K562 (cell line): ENCODE results near the gene CUL5. TPM values are rescaled to one million over a fixed set of nuclear protein-coding genes. Genes with fewer than 3 reads are reported as not detected.

ENCODE experiments used
- BCL6 ChIP-seq: fragments of 250-450 bp; sonication (Bioruptor Pico); IDR thresholded peaks from 2 replicates; pipeline ENCODE4 v1.4.0; 2020
- CEBPB ChIP-seq: fragments of 450-650 bp; IDR thresholded peaks from 2 replicates; pipeline ENCODE4 v1.6.1; 2016; ENCODE audit warnings: missing genetic modification characterization, missing compliant biosample characterization
- FOS ChIP-seq: IDR thresholded peaks from 3 replicates; pipeline ENCODE4 v1.6.1; 2011; ENCODE audit not compliant: insufficient read length; ENCODE audit errors: extremely low read depth
- FOXA3 ChIP-seq, 2 experiments: fragments of 450-650 bp in 1 of 2; sonication (generic) in 1 of 2; formaldehyde crosslinking; IDR thresholded peaks in 1 of 2; conservative IDR thresholded peaks in 1 of 2; 2 replicates each; pipeline versions ENCODE4 v1.4.0 to v1.8.0; 2020 to 2022; ENCODE audit warnings: mild to moderate bottlenecking in 2 of 2, missing genetic modification reagents in 1 of 2
- HDAC1 ChIP-seq, 2 experiments: fragments of 450-650 bp; IDR thresholded peaks; 2 replicates each; pipeline ENCODE4 v1.6.1; 2016 to 2017; ENCODE audit warnings: inconsistent platforms in 1 of 2, mild to moderate bottlenecking in 1 of 2, moderate library complexity in 1 of 2
- TCF7 ChIP-seq: sonication (generic); IDR thresholded peaks from 2 replicates; pipeline ENCODE4 v1.6.1; 2016; ENCODE audit warnings: antibody characterized with exemption, borderline replicate concordance
- ZNF175 ChIP-seq: fragments of 200-800 bp; sonication (Bioruptor generic); IDR thresholded peaks from 2 replicates; pipeline ENCODE4 v1.6.1; 2016; ENCODE audit warnings: low read depth, mild to moderate bottlenecking, missing genetic modification characterization, missing compliant biosample characterization
- ZZZ3 ChIP-seq: fragments of 450-650 bp; IDR thresholded peaks from 2 replicates; pipeline ENCODE4 v1.6.1; 2016; ENCODE audit warnings: antibody characterized with exemption, mild to moderate bottlenecking, moderate library complexity
- polyA plus RNA-seq, 8 experiments: library from polyadenylated mRNA; depleted of rRNA in 4 of 8; stranded (reverse) in 5 of 8; unstranded in 3 of 8; fragments of >200 nt; fragmentation: Nextera tagmentation in 2 of 8; fragmentation: Illumina TruSeq in 1 of 8; extraction: Ambion mirVana in 2 of 8; extraction: Trizol in 1 of 8; gene quantifications; 2 replicates each; pipeline versions ENCODE4 v1.2.1 to v1.2.3, GENCODE V29; 2011 to 2014; ENCODE audit warnings: inconsistent platforms in 1 of 8, missing spikeins in 1 of 8
- total RNA-seq, 7 experiments: library from RNA; depleted of rRNA in 6 of 7; stranded (reverse); fragments of >200 nt in 6 of 7; fragmentation: Illumina TruSeq in 2 of 7; extraction: Trizol in 2 of 7; gene quantifications; 2 replicates each; pipeline versions ENCODE4 v1.2.1 to v1.2.3, GENCODE V29; 2011 to 2021; ENCODE audit warnings: low replicate concordance in 1 of 7
- TF ChIP-seq, protein P1 (sequence below): fragments of 450-650 bp; IDR thresholded peaks from 2 replicates; pipeline ENCODE4 v1.6.1; 2016; ENCODE audit warnings: missing biosample characterization, missing genetic modification characterization
- TF ChIP-seq, protein P2 (sequence below): fragments of 250-450 bp; sonication (Bioruptor Pico); IDR thresholded peaks from 2 replicates; pipeline ENCODE4 v1.9.0; 2021; ENCODE audit warnings: mild to moderate bottlenecking
- TF ChIP-seq, protein P3 (sequence below): fragments of 450-650 bp; IDR thresholded peaks from 2 replicates; pipeline ENCODE4 v1.6.1; 2014; ENCODE audit warnings: low read depth, mild to moderate bottlenecking, moderate library complexity, borderline replicate concordance
- TF ChIP-seq, protein P4 (sequence below): fragments of 250-450 bp; sonication (Bioruptor Pico); IDR thresholded peaks from 2 replicates; pipeline ENCODE4 v1.5.0; 2022; ENCODE audit warnings: mild to moderate bottlenecking
- TF ChIP-seq, protein P5 (sequence below): sonication (generic); formaldehyde crosslinking; IDR thresholded peaks from 2 replicates; pipeline ENCODE4 v1.8.0; 2022; ENCODE audit warnings: mild to moderate bottlenecking, missing genetic modification reagents, borderline replicate concordance
- TF ChIP-seq, protein P6 (sequence below): fragments of 450-650 bp; formaldehyde crosslinking; IDR thresholded peaks from 2 replicates; pipeline ENCODE4 v1.4.0; 2020; ENCODE audit warnings: mild to moderate bottlenecking, moderate library complexity
- TF ChIP-seq, protein P7 (sequence below): sonication (generic); formaldehyde crosslinking; IDR thresholded peaks from 2 replicates; pipeline ENCODE4 v1.4.0; 2020; ENCODE audit warnings: mild to moderate bottlenecking, missing genetic modification reagents

CUL5 gene
- total and polyA plus RNA-seq, 9 of the 15 experiments (the other 6 are each of a cell fraction or from before 2014, with no cell fraction given): 14.3 to 45.9 (median 23.0) TPM

DNA sequence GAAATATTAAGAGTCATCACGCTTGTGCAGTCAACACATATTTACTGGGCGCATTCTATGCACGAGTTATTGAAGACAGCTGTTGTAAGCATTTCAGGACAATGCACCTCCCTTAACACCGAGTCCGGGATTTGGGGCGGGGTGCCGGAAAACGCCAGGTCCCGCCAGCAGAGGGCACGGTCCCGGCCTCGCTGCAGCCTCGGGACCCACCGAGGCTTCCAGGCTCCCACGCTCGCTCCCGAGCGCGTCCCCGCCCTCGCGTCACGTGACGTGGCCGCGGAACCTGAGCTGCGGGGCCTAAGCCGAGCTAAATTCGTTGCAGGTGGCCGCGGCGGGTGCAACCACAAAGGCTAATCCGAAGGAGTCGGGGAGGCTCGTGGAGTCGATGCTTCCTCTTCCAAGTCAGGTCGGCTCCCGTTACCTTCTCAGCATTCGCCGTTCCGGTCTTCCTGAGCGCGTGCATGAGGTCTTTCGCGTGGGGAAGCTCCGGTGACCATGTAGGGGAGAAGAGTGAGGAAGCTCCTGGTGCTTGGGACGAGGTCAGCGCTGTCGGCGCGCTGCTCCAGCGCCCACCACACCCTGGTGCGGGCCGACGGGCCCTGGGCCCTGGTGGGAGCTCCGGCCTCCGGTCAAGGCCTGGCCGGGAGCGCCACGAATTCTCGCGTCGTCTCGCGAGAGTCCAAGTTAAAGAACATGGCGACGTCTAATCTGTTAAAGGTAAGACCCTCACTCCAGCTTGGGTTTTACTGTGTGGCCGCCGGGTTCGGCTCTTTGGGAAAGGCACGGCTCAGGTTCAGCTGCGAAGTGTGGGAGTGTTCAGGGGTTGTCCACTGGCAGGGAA is at the start of gene CUL5 (continued):
- TF ChIP-seq, protein P1, sequence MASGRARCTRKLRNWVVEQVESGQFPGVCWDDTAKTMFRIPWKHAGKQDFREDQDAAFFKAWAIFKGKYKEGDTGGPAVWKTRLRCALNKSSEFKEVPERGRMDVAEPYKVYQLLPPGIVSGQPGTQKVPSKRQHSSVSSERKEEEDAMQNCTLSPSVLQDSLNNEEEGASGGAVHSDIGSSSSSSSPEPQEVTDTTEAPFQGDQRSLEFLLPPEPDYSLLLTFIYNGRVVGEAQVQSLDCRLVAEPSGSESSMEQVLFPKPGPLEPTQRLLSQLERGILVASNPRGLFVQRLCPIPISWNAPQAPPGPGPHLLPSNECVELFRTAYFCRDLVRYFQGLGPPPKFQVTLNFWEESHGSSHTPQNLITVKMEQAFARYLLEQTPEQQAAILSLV: no peak
- TF ChIP-seq ZNF175 (peak; percentile 79), FOS (no peak), HDAC1 (IDR thresholded peaks at IDR 0.05) (peak in 1 of 2 experiments; percentile 85; a peak in 2 of 4 replicates), FOXA3 (CRISPR knock-in tag; conservative IDR thresholded peaks at IDR 0.05 in 1 of 2, IDR thresholded peaks at IDR 0.05 in 1 of 2) (peak in 1 of 2 experiments; percentile 80; a peak in 2 of 4 replicates), CEBPB (tag) (no peak), TCF7 (no peak), BCL6 (CRISPR knock-in tag) (no peak; the same call in 1 of the 2 replicates), ZZZ3 (peak; percentile 94)
- TF ChIP-seq, protein P2, sequence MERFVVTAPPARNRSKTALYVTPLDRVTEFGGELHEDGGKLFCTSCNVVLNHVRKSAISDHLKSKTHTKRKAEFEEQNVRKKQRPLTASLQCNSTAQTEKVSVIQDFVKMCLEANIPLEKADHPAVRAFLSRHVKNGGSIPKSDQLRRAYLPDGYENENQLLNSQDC (CRISPR knock-in tag): no peak
- TF ChIP-seq, protein P3, sequence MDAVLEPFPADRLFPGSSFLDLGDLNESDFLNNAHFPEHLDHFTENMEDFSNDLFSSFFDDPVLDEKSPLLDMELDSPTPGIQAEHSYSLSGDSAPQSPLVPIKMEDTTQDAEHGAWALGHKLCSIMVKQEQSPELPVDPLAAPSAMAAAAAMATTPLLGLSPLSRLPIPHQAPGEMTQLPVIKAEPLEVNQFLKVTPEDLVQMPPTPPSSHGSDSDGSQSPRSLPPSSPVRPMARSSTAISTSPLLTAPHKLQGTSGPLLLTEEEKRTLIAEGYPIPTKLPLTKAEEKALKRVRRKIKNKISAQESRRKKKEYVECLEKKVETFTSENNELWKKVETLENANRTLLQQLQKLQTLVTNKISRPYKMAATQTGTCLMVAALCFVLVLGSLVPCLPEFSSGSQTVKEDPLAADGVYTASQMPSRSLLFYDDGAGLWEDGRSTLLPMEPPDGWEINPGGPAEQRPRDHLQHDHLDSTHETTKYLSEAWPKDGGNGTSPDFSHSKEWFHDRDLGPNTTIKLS: peak; percentile 93
- TF ChIP-seq, protein P4, sequence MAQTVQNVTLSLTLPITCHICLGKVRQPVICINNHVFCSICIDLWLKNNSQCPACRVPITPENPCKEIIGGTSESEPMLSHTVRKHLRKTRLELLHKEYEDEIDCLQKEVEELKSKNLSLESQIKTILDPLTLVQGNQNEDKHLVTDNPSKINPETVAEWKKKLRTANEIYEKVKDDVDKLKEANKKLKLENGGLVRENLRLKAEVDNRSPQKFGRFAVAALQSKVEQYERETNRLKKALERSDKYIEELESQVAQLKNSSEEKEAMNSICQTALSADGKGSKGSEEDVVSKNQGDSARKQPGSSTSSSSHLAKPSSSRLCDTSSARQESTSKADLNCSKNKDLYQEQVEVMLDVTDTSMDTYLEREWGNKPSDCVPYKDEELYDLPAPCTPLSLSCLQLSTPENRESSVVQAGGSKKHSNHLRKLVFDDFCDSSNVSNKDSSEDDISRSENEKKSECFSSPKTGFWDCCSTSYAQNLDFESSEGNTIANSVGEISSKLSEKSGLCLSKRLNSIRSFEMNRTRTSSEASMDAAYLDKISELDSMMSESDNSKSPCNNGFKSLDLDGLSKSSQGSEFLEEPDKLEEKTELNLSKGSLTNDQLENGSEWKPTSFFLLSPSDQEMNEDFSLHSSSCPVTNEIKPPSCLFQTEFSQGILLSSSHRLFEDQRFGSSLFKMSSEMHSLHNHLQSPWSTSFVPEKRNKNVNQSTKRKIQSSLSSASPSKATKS (CRISPR knock-in tag): no peak
- TF ChIP-seq, protein P5, sequence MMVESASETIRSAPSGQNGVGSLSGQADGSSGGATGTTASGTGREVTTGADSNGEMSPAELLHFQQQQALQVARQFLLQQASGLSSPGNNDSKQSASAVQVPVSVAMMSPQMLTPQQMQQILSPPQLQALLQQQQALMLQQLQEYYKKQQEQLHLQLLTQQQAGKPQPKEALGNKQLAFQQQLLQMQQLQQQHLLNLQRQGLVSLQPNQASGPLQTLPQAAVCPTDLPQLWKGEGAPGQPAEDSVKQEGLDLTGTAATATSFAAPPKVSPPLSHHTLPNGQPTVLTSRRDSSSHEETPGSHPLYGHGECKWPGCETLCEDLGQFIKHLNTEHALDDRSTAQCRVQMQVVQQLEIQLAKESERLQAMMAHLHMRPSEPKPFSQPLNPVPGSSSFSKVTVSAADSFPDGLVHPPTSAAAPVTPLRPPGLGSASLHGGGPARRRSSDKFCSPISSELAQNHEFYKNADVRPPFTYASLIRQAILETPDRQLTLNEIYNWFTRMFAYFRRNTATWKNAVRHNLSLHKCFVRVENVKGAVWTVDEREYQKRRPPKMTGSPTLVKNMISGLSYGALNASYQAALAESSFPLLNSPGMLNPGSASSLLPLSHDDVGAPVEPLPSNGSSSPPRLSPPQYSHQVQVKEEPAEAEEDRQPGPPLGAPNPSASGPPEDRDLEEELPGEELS (CRISPR knock-in tag): peak; percentile 79; the same call in 1 of the 2 replicates
- TF ChIP-seq, protein P6, sequence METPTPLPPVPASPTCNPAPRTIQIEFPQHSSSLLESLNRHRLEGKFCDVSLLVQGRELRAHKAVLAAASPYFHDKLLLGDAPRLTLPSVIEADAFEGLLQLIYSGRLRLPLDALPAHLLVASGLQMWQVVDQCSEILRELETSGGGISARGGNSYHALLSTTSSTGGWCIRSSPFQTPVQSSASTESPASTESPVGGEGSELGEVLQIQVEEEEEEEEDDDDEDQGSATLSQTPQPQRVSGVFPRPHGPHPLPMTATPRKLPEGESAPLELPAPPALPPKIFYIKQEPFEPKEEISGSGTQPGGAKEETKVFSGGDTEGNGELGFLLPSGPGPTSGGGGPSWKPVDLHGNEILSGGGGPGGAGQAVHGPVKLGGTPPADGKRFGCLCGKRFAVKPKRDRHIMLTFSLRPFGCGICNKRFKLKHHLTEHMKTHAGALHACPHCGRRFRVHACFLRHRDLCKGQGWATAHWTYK (CRISPR knock-in tag): peak; percentile 92
- TF ChIP-seq, protein P7, sequence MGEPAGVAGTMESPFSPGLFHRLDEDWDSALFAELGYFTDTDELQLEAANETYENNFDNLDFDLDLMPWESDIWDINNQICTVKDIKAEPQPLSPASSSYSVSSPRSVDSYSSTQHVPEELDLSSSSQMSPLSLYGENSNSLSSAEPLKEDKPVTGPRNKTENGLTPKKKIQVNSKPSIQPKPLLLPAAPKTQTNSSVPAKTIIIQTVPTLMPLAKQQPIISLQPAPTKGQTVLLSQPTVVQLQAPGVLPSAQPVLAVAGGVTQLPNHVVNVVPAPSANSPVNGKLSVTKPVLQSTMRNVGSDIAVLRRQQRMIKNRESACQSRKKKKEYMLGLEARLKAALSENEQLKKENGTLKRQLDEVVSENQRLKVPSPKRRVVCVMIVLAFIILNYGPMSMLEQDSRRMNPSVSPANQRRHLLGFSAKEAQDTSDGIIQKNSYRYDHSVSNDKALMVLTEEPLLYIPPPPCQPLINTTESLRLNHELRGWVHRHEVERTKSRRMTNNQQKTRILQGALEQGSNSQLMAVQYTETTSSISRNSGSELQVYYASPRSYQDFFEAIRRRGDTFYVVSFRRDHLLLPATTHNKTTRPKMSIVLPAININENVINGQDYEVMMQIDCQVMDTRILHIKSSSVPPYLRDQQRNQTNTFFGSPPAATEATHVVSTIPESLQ (CRISPR knock-in tag): peak; percentile 97
